Gastrocnemius medialis (tissue), 4 donors: Measurements from ENCODE around the gene HCN2. TPM values are rescaled to one million over a fixed set of nuclear protein-coding genes. Genes with fewer than 3 reads are reported as not detected.

Experiments
- ATAC-seq, 2 donors: fragments of 150-250 bp; one replicate each; pipeline ENCODE4 v1.9.1; 2016
- DNase-seq, 2 donors: peaks; one replicate each; pipeline ENCODE4 v3.0.0-alpha.2; 2019
- H3K27ac ChIP-seq, 4 donors: fragments of 200-600 bp; sonication (generic); 1 replicate in 1 of 4; 2 replicates in 3 of 4; pipeline ENCODE4 v1.5.1; 2016 to 2018; ENCODE audit warnings: mild to moderate bottlenecking in 2 of 4, moderate library complexity in 1 of 4
- H3K27me3 ChIP-seq, 3 donors: fragments of 200-600 bp; sonication (generic) in 2 of 3; 1 replicate in 1 of 3; 2 replicates in 2 of 3; pipeline versions ENCODE4 v1.5.1 to v1.6.0; 2016 to 2019; ENCODE audit warnings: mild to moderate bottlenecking in 1 of 3, moderate library complexity in 1 of 3
- H3K36me3 ChIP-seq, 2 donors: fragments of 200-600 bp; sonication (generic) in 1 of 2; one replicate each; pipeline ENCODE4 v1.5.1; 2017 to 2018
- H3K4me1 ChIP-seq, 2 donors: fragments of 200-600 bp; sonication (generic) in 1 of 2; one replicate each; pipeline ENCODE4 v1.5.1; 2016 to 2017; ENCODE audit warnings: mild to moderate bottlenecking in 2 of 2
- H3K4me3 ChIP-seq, 4 donors: fragments of 200-600 bp; sonication (generic) in 3 of 4; 1 replicate in 1 of 4; 2 replicates in 3 of 4; pipeline ENCODE4 v1.5.1; 2016 to 2019; ENCODE audit warnings: mild to moderate bottlenecking in 2 of 4
- H3K9me3 ChIP-seq, 3 donors: fragments of 200-600 bp; sonication (generic) in 2 of 3; 1 replicate in 1 of 3; 2 replicates in 2 of 3; pipeline ENCODE4 v1.5.1; 2016 to 2019
- POLR2A ChIP-seq, 2 donors: fragments of 450-650 bp; IDR thresholded peaks; one replicate each; pipeline ENCODE4 v1.6.1; 2017; ENCODE audit warnings: antibody characterized with exemption in 2 of 2, mild to moderate bottlenecking in 2 of 2, moderate library complexity in 2 of 2
- in situ Hi-C, 4 donors: fragments of 200-750 bp; cut with MboI; loops; one replicate each; pipeline versions ENCODE4 v1.15.0 to v1.8.0; 2017; ENCODE audit warnings: low sequenced_read_pairs in 4 of 4
- intact Hi-C: fragments of 100-400 bp; cut with DNase I; formaldehyde crosslinking; loops from one replicate; pipeline ENCODE4 v1.15.1; 2023; ENCODE audit warnings: low total_unique reads
- total RNA-seq, 4 donors: library from RNA; depleted of rRNA; stranded (reverse); fragments of >200 nt; gene quantifications; one replicate each; pipeline versions ENCODE4 v1.1.0 to v1.2.3, GENCODE V29; 2016
- TF ChIP-seq, protein P1 (sequence below), 5 experiments: fragments of 450-650 bp in 3 of 5; fragments of 200-600 bp in 2 of 5; sonication (generic) in 2 of 5; IDR thresholded peaks in 4 of 5; conservative IDR thresholded peaks in 1 of 5; 1 replicate in 4 of 5; 2 replicates in 1 of 5; pipeline ENCODE4 v1.5.1; 2016 to 2019; ENCODE audit warnings: antibody characterized with exemption in 5 of 5, mild to moderate bottlenecking in 3 of 5, moderate library complexity in 3 of 5

HCN2 gene
- total RNA-seq, 4 donors from 2014 or later: 0.10 TPM; not detected in 3

DNA sequence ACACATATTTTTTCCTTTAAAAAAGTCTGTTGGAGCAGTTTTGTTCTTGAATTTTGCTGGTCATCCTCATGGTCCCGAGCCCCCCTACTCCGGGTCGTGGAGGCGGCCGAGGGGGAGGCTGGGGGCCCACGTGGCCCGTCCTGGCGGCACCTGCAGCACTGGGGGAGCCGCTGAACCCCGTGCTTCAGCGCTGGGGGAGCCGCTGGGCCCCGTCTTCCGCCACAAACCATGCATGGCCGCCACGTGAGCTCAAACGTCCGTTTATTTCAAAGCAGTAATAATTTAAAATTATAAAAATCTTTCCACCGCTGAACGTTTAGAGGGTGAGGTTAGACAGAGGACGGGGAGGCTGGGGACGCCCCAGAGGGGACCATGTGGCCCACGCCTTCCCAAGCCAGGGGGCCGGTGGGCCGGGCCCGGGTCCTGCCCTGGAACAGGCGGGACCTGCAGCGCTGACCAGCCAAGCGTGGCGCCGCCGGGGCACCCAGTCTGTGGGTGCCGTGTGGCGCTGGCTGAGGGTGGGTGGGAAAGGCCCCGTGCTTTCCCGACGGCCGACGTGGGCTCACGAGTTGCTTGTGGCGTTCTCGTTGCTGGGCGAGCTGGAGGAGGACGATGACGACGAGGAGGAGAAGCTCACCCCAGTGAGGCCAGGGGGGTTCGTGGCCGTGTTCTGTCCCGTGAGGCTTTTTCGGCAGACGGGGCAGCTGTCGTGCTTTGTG, 58.0 kb downstream of the HCN2 start:
- Histone ChIP-seq H3K27ac (no peak overlapping the region), H3K27me3 (no peaks in the 10 kb centered on the region), H3K36me3 (peaks cover 0 to 50% of the 10 kb centered on the region in 2 donors), H3K9me3 (no peaks in the 10 kb centered on the region), H3K4me3 (no peak overlapping the region), H3K4me1 (no peaks in the 10 kb centered on the region)
- in situ Hi-C loops: no loop called here
- ATAC-seq (no peak), DNase-seq (no peak)
- intact Hi-C loops: no loop called here
- TF ChIP-seq, protein P1, sequence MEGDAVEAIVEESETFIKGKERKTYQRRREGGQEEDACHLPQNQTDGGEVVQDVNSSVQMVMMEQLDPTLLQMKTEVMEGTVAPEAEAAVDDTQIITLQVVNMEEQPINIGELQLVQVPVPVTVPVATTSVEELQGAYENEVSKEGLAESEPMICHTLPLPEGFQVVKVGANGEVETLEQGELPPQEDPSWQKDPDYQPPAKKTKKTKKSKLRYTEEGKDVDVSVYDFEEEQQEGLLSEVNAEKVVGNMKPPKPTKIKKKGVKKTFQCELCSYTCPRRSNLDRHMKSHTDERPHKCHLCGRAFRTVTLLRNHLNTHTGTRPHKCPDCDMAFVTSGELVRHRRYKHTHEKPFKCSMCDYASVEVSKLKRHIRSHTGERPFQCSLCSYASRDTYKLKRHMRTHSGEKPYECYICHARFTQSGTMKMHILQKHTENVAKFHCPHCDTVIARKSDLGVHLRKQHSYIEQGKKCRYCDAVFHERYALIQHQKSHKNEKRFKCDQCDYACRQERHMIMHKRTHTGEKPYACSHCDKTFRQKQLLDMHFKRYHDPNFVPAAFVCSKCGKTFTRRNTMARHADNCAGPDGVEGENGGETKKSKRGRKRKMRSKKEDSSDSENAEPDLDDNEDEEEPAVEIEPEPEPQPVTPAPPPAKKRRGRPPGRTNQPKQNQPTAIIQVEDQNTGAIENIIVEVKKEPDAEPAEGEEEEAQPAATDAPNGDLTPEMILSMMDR (IDR thresholded peaks at IDR 0.05 in 4 of 5, conservative IDR thresholded peaks at IDR 0.05 in 1 of 5): no peak
- TF ChIP-seq POLR2A (IDR thresholded peaks at IDR 0.05): no peak

DNA sequence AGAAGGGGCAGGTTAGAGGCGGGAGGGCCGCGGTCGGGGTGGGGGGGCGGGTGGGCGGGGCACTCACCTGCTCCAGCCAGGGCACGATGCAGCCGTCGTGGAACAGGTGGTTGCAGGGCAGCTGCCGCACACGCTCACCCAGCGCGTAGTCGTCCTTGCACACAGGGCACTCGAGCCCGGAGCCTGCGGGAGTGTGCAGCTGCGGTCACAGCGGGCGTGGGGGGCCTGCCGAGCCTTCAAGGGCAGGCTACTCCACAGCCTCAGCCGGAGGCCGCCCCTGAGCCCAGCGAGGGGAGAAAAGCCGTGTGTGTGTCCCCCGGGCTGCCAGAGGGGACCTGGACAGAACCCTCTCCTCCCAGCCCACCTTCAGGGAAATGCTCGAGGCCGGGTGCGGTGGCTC, 58.6 kb downstream of the HCN2 start:
- intact Hi-C loops: no loop called here
- H3K9me3 ChIP-seq: no peaks in the 10 kb centered on the region
- no peaks in the 10 kb centered on the region for H3K27me3 ChIP-seq
- TF ChIP-seq POLR2A (IDR thresholded peaks at IDR 0.05): no peak
- TF ChIP-seq, protein P1 (IDR thresholded peaks at IDR 0.05 in 4 of 5, conservative IDR thresholded peaks at IDR 0.05 in 1 of 5): no peak
- H3K4me1 ChIP-seq: no peaks in the 10 kb centered on the region
- H3K27ac ChIP-seq: no peak overlapping the region
- in situ Hi-C loops: no loop called here
- no peak overlapping the region for H3K4me3 ChIP-seq
- ATAC-seq (no peak), DNase-seq (no peak)
- peaks cover 0 to 50% of the 10 kb centered on the region in 2 donors for H3K36me3 ChIP-seq

DNA sequence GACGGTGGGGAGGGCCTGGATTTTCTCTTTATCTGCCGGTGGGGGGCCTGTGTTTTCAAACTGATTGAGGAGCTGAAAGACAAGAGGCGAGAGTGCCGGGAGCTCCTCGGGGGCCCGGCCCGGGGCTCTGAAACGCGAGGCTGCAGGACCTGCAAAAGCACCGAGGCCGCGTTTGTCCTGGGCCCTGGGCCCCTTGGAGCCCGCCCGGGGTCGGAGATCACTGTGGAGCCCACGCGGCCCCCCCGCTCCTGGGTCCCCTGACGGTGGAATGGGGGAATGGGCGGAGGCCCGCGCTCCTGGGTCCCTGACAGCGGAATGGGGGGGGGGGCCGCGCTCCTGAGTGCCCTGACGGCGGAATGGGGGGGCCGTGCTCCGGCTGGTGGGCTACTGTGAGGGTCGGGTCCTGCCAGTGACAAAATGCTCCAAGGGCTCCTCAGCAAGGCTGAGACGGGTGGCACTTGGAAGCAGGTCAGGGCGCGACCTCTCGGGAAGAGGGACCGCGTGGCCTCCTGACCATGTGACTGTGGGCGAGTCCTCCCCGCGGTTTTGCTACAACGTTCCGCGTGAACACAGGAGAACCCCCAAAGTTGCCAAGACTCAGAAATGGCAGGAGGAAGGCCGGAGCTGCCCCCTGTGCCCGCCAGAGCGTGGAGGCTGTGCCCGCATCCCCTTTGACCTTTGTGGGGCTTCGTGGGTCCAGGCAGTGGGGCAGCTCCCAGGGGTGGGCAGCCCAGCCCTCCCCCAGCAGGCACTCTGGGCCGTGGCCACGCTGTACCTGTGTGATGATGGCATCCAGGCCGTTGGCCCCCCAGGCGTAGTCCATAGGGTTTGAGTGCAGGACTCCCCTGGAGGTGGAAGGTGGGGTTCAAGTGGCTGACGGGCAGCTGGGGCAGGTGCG, 59.5 kb downstream of the HCN2 start:
- H3K9me3 ChIP-seq: no peaks in the 10 kb centered on the region
- ATAC-seq (no peak), DNase-seq (no peak)
- TF ChIP-seq, protein P1 (IDR thresholded peaks at IDR 0.05 in 4 of 5, conservative IDR thresholded peaks at IDR 0.05 in 1 of 5): no peak
- no peak for TF ChIP-seq POLR2A (IDR thresholded peaks at IDR 0.05)
- H3K36me3 ChIP-seq: peaks cover 0 to 50% of the 10 kb centered on the region in 2 donors
- H3K27me3 ChIP-seq: no peaks in the 10 kb centered on the region
- no peaks in the 10 kb centered on the region for H3K4me1 ChIP-seq
- H3K4me3 ChIP-seq: no peak overlapping the region
- intact Hi-C loops: no loop called here
- in situ Hi-C loops: no loop called here
- H3K27ac ChIP-seq: no peak overlapping the region

GRCh38 chr19:650121-650520, 60.4 kb downstream of the HCN2 start:
- in situ Hi-C loops (no loop called here), intact Hi-C loops (no loop called here)
- TF ChIP-seq, protein P1 (IDR thresholded peaks at IDR 0.05 in 4 of 5, conservative IDR thresholded peaks at IDR 0.05 in 1 of 5): no peak
- no peak for TF ChIP-seq POLR2A (IDR thresholded peaks at IDR 0.05)
- no peak overlapping the region for H3K4me3 ChIP-seq
- no peak overlapping the region for H3K27ac ChIP-seq
- no peaks in the 10 kb centered on the region for H3K9me3 ChIP-seq
- H3K36me3 ChIP-seq: peaks cover 0 to 50% of the 10 kb centered on the region in 2 donors
- H3K4me1 ChIP-seq: no peaks in the 10 kb centered on the region
- no peak for DNase-seq
- no peaks in the 10 kb centered on the region for H3K27me3 ChIP-seq
- no peak for ATAC-seq
